NOMO-1 treated with DMSO at 0.1 percent for 48 hours (cell line): ENCODE results near the gene TECTB.
A peak's percentile ranks its signal among the peaks of the same experiment; 100 is the strongest.

ENCODE experiments used
- DNase-seq: peaks from one replicate; lab custom pipeline; 2025; ENCODE audit not compliant: unreplicated experiment; lab: John Stamatoyannopoulos, UW

Gene TECTB

GRCh38 chr10:112344261-112344660 lies 61.1 kb downstream of the TECTB start:
- no peak for DNase-seq

DNA sequence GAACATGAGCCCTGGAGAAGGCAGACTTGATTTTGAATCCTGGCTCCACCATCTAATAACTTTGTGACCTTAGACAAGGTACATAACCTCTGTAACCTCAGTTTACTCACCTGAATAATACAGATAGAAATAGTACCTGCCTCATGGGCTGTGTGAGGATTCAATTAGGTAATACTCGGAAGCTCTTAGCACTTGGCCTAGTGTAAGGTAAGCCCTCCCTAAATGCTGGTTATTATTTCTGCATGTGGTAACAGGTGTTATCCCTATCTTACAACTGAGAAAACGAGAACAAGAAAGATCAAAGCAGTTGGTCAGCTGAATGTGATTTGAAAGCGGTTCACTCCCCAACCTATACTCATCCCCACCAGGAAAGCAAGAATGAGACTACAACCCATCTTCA lies 62.0 kb downstream of the TECTB start:
- no peak for DNase-seq

- DNase-seq: no peak
Observed at GRCh38 chr10:112345743-112346142, 62.5 kb downstream of the TECTB start.

- no peak for DNase-seq
Observed at GRCh38 chr10:112346774-112347173, 63.6 kb downstream of the TECTB start.

DNA sequence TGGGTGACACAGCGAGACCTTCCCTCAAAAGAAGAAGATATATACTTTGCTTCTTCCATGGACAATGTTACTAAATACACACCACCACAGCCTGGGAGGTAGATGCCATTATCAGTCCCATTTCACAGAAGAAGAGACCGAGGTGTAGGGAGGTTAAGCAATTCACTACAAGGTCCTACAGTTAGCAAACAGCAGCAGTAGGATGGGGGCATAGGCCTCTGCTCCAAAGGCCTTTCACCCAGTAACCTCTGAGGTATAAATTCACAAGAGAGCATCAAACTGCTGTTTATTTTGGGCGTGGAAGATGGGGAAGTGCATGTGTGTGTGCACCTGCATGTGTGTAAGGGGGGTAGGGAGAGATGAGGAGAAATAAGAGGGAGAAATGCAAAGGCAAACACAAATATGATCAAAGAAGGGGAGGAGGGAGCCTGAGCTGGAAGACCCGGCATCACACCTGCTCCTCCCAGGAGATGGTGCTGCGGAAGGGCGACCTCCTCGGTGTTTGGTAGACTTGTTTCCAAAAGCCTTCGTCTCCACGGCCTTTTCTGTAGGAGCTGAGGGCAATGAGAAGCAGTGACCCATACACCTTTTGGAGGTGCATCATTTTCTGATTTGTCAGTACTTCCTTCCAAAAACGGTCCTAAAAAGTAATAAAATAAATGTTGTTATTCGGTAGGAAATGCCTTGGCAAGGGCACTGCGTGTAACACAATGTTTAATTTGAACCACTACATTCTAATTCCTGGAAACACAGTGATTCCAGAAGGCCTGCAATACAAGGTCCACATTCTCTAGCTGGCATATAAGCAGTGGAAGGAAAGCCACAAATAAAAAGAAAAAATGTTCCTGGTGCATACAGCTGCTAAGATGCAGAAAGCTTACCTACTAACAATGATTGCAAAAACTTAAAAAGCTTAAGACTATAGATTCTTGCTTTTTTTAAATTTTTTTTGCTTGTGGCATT lies 64.8 kb downstream of the TECTB start:
- no peak for DNase-seq

DNA sequence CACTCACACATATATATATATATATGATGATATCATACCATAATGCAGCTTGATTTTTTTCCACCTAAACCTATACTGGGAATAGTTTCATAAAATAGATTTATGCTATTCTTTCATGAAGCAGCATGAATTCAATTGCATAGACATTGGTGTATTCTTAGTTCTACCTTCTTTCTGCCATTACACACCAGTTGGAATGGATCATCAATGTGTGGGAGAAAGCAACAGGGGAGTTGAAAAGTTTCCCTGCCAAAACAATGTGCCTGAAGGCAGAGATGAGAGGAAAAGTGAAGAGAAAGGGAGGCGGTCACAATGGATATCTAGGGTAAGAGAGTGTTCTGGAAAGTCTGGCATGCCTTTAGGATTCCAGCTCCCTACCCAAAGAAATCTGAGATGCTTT lies 65.6 kb downstream of the TECTB start:
- DNase-seq: no peak

- DNase-seq: no peak
Observed at GRCh38 chr10:112349521-112350085, 66.4 kb downstream of the TECTB start.

GRCh38 chr10:112351146-112351545 lies 67.9 kb downstream of the TECTB start:
- DNase-seq: no peak

DNA sequence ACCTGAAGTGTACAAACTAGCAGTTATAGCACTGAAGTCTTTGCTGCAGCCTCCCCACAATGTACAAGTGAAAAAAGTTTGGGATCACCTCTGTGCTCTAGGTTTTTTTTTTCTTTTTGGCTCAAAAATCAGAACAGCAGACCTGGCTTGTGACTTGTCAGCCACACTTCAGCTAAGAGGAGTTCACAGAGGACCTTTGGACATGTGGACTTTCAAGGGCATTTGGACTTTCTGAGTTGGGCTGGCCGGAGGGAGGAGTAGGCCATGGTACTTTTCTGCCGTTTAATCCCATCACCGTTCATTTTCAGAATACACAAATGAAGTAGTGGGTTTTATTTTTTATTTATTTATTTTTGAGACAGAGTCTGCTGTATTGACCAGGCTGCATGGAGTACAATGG lies 68.8 kb downstream of the TECTB start:
- no peak for DNase-seq

- peak; percentile 4 for DNase-seq
Observed at GRCh38 chr10:112353046-112353445, 69.8 kb downstream of the TECTB start.
